CD4-positive, CD25-positive, alpha-beta regulatory T cell (primary cell): Measurements from ENCODE around the gene NPHP1. TPM values are rescaled to one million over a fixed set of nuclear protein-coding genes. Genes with fewer than 3 reads are reported as not detected.
"Not testable (repeated sequence)": the region's sequence is repeated elsewhere in the genome, so short reads cannot be mapped to it uniquely, and the experiment has no call there.

Experiments used
- ATAC-seq, 2 donors: fragments of 150-1000 bp; cut with Tn5 transposase; one replicate each; pipeline ENCODE4 v1.10.0; 2021; ENCODE audit warnings: low read depth in 2 of 2, moderate number of reproducible peaks in 2 of 2, moderate library complexity in 1 of 2
- DNase-seq, 3 donors: peaks; one replicate each; pipeline versions ENCODE4 v3.0.0 to v3.0.0-alpha.2; 2012 to 2022; ENCODE audit warnings: mixed read lengths in 1 of 3
- H3K27ac ChIP-seq: one replicate; pipeline ENCODE4 v1.7.0; 2013; ENCODE audit warnings: mild to moderate bottlenecking, low read length; ENCODE audit not compliant: insufficient read depth, poor library complexity, severe bottlenecking
- H3K27me3 ChIP-seq: one replicate; pipeline ENCODE4 v1.7.0; 2013; ENCODE audit warnings: low read length; ENCODE audit not compliant: control insufficient read depth, insufficient read depth
- H3K36me3 ChIP-seq: one replicate; pipeline ENCODE4 v1.7.0; 2013; ENCODE audit warnings: mild to moderate bottlenecking, low read length, moderate library complexity; ENCODE audit not compliant: control insufficient read depth, insufficient read depth
- H3K4me1 ChIP-seq: 2 replicates; pipeline ENCODE4 v1.7.0; 2013; ENCODE audit warnings: mild to moderate bottlenecking, low read length; ENCODE audit not compliant: insufficient read depth, control insufficient read depth, poor library complexity, severe bottlenecking
- H3K4me3 ChIP-seq: one replicate; pipeline ENCODE4 v1.7.0; 2013; ENCODE audit warnings: low read depth, mild to moderate bottlenecking, low read length, moderate library complexity
- H3K9me3 ChIP-seq, 2 experiments: 1 replicate in 1 of 2; 2 replicates in 1 of 2; pipeline ENCODE4 v1.7.0; 2013; ENCODE audit warnings: low read length in 2 of 2, mild to moderate bottlenecking in 1 of 2, moderate library complexity in 1 of 2; ENCODE audit not compliant: control insufficient read depth in 2 of 2
- H3K27ac Mint-ChIP-seq, 3 donors: one replicate each; pipeline ENCODE4 v1.8.0; 2020 to 2022; ENCODE audit warnings: mild to moderate bottlenecking in 3 of 3, mixed read lengths in 3 of 3, moderate library complexity in 2 of 3
- H3K27me3 Mint-ChIP-seq: one replicate; pipeline ENCODE4 v1.8.0; 2022; ENCODE audit warnings: mild to moderate bottlenecking, mixed read lengths
- H3K36me3 Mint-ChIP-seq: one replicate; pipeline ENCODE4 v1.8.0; 2020; ENCODE audit warnings: mixed read lengths
- H3K4me1 Mint-ChIP-seq, 4 donors: one replicate each; pipeline ENCODE4 v1.8.0; 2020 to 2022; ENCODE audit warnings: mixed read lengths in 4 of 4, mild to moderate bottlenecking in 1 of 4
- H3K4me3 Mint-ChIP-seq, 4 donors: one replicate each; pipeline ENCODE4 v1.8.0; 2020 to 2022; ENCODE audit warnings: mild to moderate bottlenecking in 4 of 4, mixed read lengths in 4 of 4, moderate library complexity in 3 of 4
- H3K9me3 Mint-ChIP-seq, 7 donors: one replicate each; pipeline ENCODE4 v1.8.0; 2020 to 2022; ENCODE audit warnings: mixed read lengths in 7 of 7, mild to moderate bottlenecking in 3 of 7, moderate library complexity in 2 of 7
- polyA plus RNA-seq, 4 donors: library from polyadenylated mRNA; unstranded; fragments of 300-500 nt; fragmentation: Illumina TruSeq; gene quantifications; one replicate each; pipeline ENCODE4 v1.2.3, GENCODE V29; 2021
- total RNA-seq: library from RNA; stranded (reverse); gene quantifications from one replicate; pipeline ENCODE4 v1.2.3, GENCODE V29; 2022

The NPHP1 gene
- total and polyA plus RNA-seq, 5 donors from 2014 or later: 0.15 to 0.58 (median 0.31) TPM; not detected in 2

DNA sequence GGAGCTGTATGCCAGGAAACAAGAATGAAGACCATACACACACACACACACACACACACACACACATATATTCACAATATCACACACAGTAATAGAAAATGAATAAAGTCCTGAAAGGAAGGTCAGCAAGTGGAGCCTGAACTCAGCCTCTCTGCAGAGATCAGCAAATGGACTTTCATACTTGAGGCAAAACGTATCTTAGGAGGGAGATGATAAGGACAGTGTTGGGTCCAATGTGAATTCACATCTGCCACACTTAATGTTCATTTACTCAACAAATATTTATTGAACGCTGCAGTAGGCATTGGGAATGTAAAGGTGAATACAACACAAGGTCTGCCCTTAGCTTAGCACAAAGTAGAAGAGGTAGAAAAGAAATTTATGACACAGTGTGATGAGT, 10.3 kb upstream of the NPHP1 start:
- H3K9me3 ChIP-seq: peaks cover 3 to 5% of the 10 kb centered on the region in 2 experiments
- peaks cover 15% of the 10 kb centered on the region for H3K27me3 ChIP-seq
- Mint-ChIP-seq H3K4me3 (peak overlapping the region in 1 of 4 donors; percentile 39), H3K9me3 (peaks cover 0 to 5% (median 0%) of the 10 kb centered on the region in 7 donors), H3K27ac (no peak overlapping the region), H3K27me3 (peaks cover 51% of the 10 kb centered on the region), H3K36me3 (peaks cover 2% of the 10 kb centered on the region), H3K4me1 (peaks cover 2 to 17% (median 10%) of the 10 kb centered on the region in 4 donors)
- no peak for ATAC-seq
- H3K4me1 ChIP-seq: peaks cover 16% of the 10 kb centered on the region
- DNase-seq: no peak
- H3K36me3 ChIP-seq: no peaks in the 10 kb centered on the region
- no peak overlapping the region for H3K27ac ChIP-seq
- H3K4me3 ChIP-seq: no peak overlapping the region

DNA sequence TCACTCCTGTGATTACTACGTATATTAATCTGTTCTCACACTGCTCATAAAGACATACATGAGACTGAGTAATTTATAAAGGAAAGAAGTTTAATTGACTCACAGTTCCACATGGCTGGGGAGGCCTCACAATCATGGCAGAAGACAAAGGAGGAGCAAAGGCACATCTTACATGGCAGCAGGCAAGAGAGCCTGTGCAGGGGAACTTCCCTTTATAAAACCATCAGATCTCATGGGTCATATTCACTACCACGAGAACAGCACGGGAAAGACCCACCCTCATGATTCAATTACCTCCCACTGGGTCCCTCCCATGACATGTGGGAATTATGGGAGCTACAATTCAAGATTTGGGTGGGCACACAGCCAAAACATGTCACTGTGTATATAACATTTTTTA, 8.7 kb upstream of the NPHP1 start:
- Mint-ChIP-seq H3K27me3 (peaks cover 36% of the 10 kb centered on the region), H3K36me3 (peaks cover 15% of the 10 kb centered on the region), H3K4me3 (peak overlapping the region in 3 of 4 donors; percentile 4 to 75 (median 39)), H3K4me1 (peaks cover 2 to 28% (median 19%) of the 10 kb centered on the region in 4 donors)
- not testable (repeated sequence) for ATAC-seq, H3K9me3 ChIP-seq, H3K4me3 ChIP-seq, H3K27ac ChIP-seq, H3K9me3 Mint-ChIP-seq, DNase-seq, H3K36me3 ChIP-seq, H3K27ac Mint-ChIP-seq, H3K27me3 ChIP-seq
- peaks cover 16% of the 10 kb centered on the region for H3K4me1 ChIP-seq

DNA sequence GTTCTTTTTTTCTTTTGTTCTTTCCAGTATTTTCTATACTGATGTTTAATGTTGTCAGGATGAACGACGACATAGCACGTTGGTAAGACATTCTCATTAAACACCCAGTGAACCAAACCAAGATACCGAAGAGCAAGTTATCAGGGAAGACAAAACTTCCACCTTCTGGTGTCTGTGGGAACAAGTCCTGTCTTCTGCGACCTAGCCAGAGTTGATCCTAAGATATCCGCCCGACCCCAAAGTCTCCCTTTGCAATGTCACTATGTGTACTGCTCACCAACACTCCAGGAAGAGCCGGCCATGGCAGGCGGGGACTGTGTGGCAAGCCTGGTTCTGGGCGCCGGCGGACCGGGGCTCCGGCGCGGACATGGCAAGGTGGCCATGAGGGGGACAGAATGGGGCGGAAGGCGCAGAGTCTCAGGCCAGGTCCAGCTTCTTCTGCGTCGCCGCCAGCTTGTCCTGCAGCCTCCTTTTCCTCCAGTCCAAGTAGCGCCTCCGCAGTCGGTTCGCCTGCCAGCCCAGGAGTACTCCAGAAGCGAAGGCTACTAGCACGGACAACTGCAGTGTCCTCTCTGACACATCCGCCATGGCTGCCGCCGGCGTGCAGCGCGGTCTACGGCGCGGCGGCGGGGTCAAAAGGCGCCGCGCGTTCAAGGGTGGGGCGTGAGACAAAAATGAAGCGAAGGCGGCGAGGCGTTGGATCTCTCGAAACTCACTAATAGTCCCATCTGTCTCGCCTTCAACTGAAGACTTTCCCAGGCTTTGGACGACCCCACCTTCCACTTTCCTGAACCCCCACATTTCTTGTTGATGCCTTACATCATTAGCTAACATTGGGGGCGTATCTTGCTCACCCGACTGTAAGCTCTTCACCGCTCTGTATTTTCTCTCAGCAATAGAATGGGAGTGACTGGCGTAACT, 7.4 kb upstream of the NPHP1 start, which contains the start of gene MTLN:
Gene MTLN (minus strand): TSS at position 610 of the 921 bp plus-strand sequence. CDS start 22 bp downstream, at position 588.
- peaks cover 3 to 5% of the 10 kb centered on the region in 2 experiments for H3K9me3 ChIP-seq
- Mint-ChIP-seq H3K4me3 (peak within 1 kb of the TSS; percentile 89 to 96 (median 94)), H3K27me3 (peaks cover 36% of the 10 kb centered on the region), H3K9me3 (peaks cover 0 to 3% (median 0%) of the 10 kb centered on the region in 7 donors), H3K36me3 (peaks cover 18% of the 10 kb centered on the region), H3K4me1 (peaks cover 2 to 28% (median 19%) of the 10 kb centered on the region in 4 donors), H3K27ac (peak within 1 kb of the TSS; percentile 94 to 99 (median 97))
- H3K4me1 ChIP-seq: peaks cover 16% of the 10 kb centered on the region
- peak within 1 kb of the TSS; percentile 73 for H3K27ac ChIP-seq
- H3K27me3 ChIP-seq: peaks cover 8% of the 10 kb centered on the region
- peak within 1 kb of the TSS; percentile 82 for H3K4me3 ChIP-seq
- ATAC-seq (peak; percentile 81 to 93), DNase-seq (peak; percentile 46 to 84 (median 78))
- no peaks in the 10 kb centered on the region for H3K36me3 ChIP-seq

DNA sequence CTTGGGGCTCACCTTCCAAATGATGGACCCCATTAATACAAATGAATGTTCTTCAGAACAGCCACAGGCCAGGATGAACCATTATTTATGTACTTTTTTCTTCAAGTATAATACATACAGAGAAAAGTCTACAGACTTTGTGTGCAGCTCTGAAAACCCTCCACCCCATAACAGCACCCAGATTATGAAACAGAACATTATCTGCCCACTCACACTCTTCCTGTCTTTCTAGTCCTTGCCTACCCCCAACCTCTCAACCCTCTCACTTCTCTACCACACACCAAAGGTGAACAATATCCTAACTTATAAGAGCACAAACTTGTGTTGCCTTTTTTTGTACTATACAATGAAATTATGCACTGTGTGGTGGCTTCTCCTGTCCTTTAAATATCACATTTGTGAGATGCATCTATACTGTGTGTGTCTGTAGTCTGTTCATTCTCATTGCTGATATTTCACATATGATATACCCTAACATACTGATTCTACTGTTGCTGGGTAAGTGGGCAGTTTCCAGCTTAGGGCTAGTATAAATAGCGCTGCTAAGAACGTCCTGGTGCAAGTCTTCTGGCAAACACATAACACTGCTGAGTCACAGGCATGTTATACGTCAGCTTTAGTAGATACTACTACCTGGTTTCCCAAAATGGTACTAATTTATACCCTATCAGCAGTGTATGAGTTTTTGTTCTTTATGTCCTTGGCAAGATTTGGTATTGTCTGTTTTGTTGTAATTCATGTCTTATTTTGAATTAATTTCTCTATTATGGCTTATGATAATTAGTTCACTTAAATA, 1.0 kb upstream of the NPHP1 start:
- peak overlapping the region in 2 of 3 donors; percentile 87 to 91 for H3K27ac Mint-ChIP-seq

DNA sequence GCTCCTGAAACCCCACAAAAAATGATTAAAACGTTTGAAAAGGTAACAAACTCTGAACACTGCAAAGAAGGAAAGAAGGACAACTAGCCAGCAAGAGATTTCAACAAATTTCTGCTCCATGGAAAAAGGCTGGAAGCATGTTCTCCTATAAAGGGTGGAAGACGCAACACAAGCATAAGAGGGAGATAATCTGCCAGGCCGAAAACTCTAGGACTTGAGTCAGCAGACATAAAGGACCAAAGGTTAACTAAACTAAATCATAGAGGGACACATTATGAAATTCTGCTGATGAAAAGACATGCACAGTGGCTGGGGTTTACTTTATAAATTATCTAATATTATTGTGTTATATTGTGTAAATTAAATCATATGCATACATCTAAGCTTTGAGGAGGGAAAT, 6.8 kb downstream of the NPHP1 start:
- H3K4me3 Mint-ChIP-seq: no peak overlapping the region
- no peak for ATAC-seq
- no peaks in the 10 kb centered on the region for H3K9me3 ChIP-seq
- H3K4me1 ChIP-seq: no peaks in the 10 kb centered on the region
- H3K27me3 ChIP-seq: peaks cover 10% of the 10 kb centered on the region
- no peak overlapping the region for H3K4me3 ChIP-seq
- H3K27ac ChIP-seq: no peak overlapping the region
- peaks cover 22% of the 10 kb centered on the region for H3K27me3 Mint-ChIP-seq
- H3K9me3 Mint-ChIP-seq: peaks cover 0 to 2% (median 0%) of the 10 kb centered on the region in 7 donors
- DNase-seq: no peak
- no peak overlapping the region for H3K27ac Mint-ChIP-seq
- H3K36me3 ChIP-seq: no peaks in the 10 kb centered on the region
- no peaks in the 10 kb centered on the region for H3K36me3 Mint-ChIP-seq
- H3K4me1 Mint-ChIP-seq: no peaks in the 10 kb centered on the region

More for the DNA sequence above, 1.0 kb upstream of the NPHP1 start:
- peaks cover 18% of the 10 kb centered on the region for H3K36me3 Mint-ChIP-seq
- ATAC-seq (no peak), DNase-seq (no peak)
- peaks cover 15% of the 10 kb centered on the region for H3K27me3 Mint-ChIP-seq
- H3K4me3 Mint-ChIP-seq: peak overlapping the region; percentile 83 to 97 (median 90)
- peaks cover 12 to 38% (median 27%) of the 10 kb centered on the region in 4 donors for H3K4me1 Mint-ChIP-seq
- no peak overlapping the region for H3K27ac ChIP-seq
- H3K4me1 ChIP-seq: peaks cover 13% of the 10 kb centered on the region
- H3K4me3 ChIP-seq: peak overlapping the region; percentile 76
- H3K9me3 ChIP-seq: no peaks in the 10 kb centered on the region
- H3K27me3 ChIP-seq: peaks cover 11% of the 10 kb centered on the region
- H3K36me3 ChIP-seq: no peaks in the 10 kb centered on the region
- H3K9me3 Mint-ChIP-seq: no peaks in the 10 kb centered on the region

GRCh38 chr2:110197452-110197851, 7.4 kb downstream of the NPHP1 start:
- Mint-ChIP-seq H3K27me3 (peaks cover 19% of the 10 kb centered on the region), H3K4me3 (no peak overlapping the region), H3K4me1 (no peaks in the 10 kb centered on the region), H3K27ac (no peak overlapping the region), H3K36me3 (no peaks in the 10 kb centered on the region), H3K9me3 (peaks cover 0 to 3% (median 0%) of the 10 kb centered on the region in 7 donors)
- Histone ChIP-seq H3K27ac (no peak overlapping the region), H3K27me3 (peaks cover 10% of the 10 kb centered on the region), H3K4me3 (no peak overlapping the region), H3K9me3 (no peaks in the 10 kb centered on the region), H3K36me3 (no peaks in the 10 kb centered on the region), H3K4me1 (no peaks in the 10 kb centered on the region)
- ATAC-seq (no peak), DNase-seq (no peak)

DNA sequence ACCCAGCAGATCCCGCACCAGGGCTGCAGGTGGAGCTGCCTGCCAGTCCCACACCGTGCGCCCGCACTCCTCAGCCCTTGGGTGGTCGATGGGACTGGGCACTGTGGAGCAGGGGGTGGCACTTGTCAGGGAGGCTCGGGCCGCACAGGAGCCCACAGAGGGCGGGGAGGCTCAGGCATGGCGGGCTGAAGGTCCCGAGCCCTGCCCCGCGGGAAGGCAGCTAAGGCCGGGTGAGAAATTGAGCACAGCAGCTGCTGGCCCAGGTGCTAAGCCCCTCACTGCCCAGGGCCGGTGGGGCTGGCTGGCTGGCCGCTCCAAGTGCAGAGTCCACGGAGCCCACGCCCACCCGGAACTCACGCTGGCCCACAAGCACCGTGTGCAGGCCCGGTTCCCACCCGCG, 14.6 kb downstream of the NPHP1 start:
- not testable (repeated sequence) for DNase-seq, H3K36me3 ChIP-seq, H3K4me1 ChIP-seq, H3K36me3 Mint-ChIP-seq, ATAC-seq, H3K4me1 Mint-ChIP-seq, H3K4me3 Mint-ChIP-seq, H3K27ac Mint-ChIP-seq, H3K27me3 ChIP-seq, H3K9me3 Mint-ChIP-seq, H3K9me3 ChIP-seq, H3K27ac ChIP-seq, H3K4me3 ChIP-seq
- peaks cover 11% of the 10 kb centered on the region for H3K27me3 Mint-ChIP-seq
